Measurements from ENCODE around the gene SH2D6.

DNA sequence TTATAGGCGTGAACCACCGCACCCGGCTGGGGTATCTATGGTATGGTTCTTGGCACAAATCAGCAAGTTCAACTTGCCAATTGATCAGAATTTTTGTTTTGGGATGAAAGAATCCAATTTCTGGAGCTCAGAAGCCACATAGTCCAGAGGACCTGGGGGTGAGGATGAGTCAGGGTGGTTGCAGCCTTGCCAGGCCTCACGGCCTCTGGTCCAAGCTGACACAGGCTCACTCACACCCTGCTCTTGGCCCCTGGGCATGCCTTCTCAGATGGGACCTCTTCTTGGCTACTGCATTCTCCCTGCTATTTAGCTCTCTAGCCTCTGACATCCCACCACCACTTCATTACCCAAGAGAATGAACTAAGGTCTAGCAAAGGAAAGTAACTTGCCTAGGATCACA, 24.7 kb upstream of the SH2D6 start:
- TF ChIP-seq CTCF (IDR thresholded peaks at IDR 0.05) (no peak), ZFX (IDR thresholded peaks at IDR 0.05; ENCODE audit: borderline replicate concordance) (no peak)

Measured in 22Rv1 (cell line).